ENCODE results near the gene C1orf198.

C1orf198 gene

GRCh38 chr1:230824551-230824918 lies 43.8 kb downstream of the C1orf198 start:
- DNase-seq (ENCODE audit: low read depth in 1 of 2, low spot score in 1 of 2), result no peak
- no peak overlapping the region for H3K27ac ChIP-seq (replicated peaks)

GRCh38 chr1:230823931-230824381 lies 44.4 kb downstream of the C1orf198 start:
- Histone ChIP-seq H3K27me3 (ENCODE audit: insufficient read depth, poor library complexity, severe bottlenecking) (no peaks in the 10 kb centered on the region), H3K27ac (replicated peaks) (no peak overlapping the region), H3K4me3 (replicated peaks; ENCODE audit: insufficient read depth, low read length) (no peak overlapping the region)
- TF ChIP-seq CTCF (IDR thresholded peaks at IDR 0.05; ENCODE audit: insufficient read depth, low read length) (no peak), GABPA (IDR thresholded peaks at IDR 0.05; ENCODE audit: low read depth) (no peak), POLR2AphosphoS5 (IDR thresholded peaks at IDR 0.05; ENCODE audit: low read depth) (no peak), REST (IDR thresholded peaks at IDR 0.05; ENCODE audit: insufficient replicate concordance, low read depth) (no peak), SPI1 (IDR thresholded peaks at IDR 0.05; ENCODE audit: borderline replicate concordance, low read depth) (no peak)
- DNase-seq (ENCODE audit: low read depth in 1 of 2, low spot score in 1 of 2), result no peak

More at GRCh38 chr1:230824551-230824918, 43.8 kb downstream of the C1orf198 start:
- H3K27me3 ChIP-seq (ENCODE audit: insufficient read depth, poor library complexity, severe bottlenecking), result no peaks in the 10 kb centered on the region
- no peak overlapping the region for H3K4me3 ChIP-seq (replicated peaks; ENCODE audit: insufficient read depth, low read length)
- TF ChIP-seq POLR2AphosphoS5 (IDR thresholded peaks at IDR 0.05; ENCODE audit: low read depth), result no peak
- TF ChIP-seq GABPA (IDR thresholded peaks at IDR 0.05; ENCODE audit: low read depth), result no peak
- no peak for TF ChIP-seq CTCF (IDR thresholded peaks at IDR 0.05; ENCODE audit: insufficient read depth, low read length)
- TF ChIP-seq REST (IDR thresholded peaks at IDR 0.05; ENCODE audit: insufficient replicate concordance, low read depth), result no peak
- TF ChIP-seq SPI1 (IDR thresholded peaks at IDR 0.05; ENCODE audit: borderline replicate concordance, low read depth), result no peak

GRCh38 chr1:230823426-230823825 lies 44.9 kb downstream of the C1orf198 start:
- TF ChIP-seq POLR2AphosphoS5 (IDR thresholded peaks at IDR 0.05; ENCODE audit: low read depth), result no peak
- TF ChIP-seq REST (IDR thresholded peaks at IDR 0.05; ENCODE audit: insufficient replicate concordance, low read depth), result no peak
- TF ChIP-seq GABPA (IDR thresholded peaks at IDR 0.05; ENCODE audit: low read depth), result no peak
- TF ChIP-seq CTCF (IDR thresholded peaks at IDR 0.05; ENCODE audit: insufficient read depth, low read length), result no peak
- no peak for TF ChIP-seq SPI1 (IDR thresholded peaks at IDR 0.05; ENCODE audit: borderline replicate concordance, low read depth)
- no peak overlapping the region for H3K27ac ChIP-seq (replicated peaks)
- DNase-seq (ENCODE audit: low read depth in 1 of 2, low spot score in 1 of 2), result no peak
- no peak overlapping the region for H3K4me3 ChIP-seq (replicated peaks; ENCODE audit: insufficient read depth, low read length)
- no peaks in the 10 kb centered on the region for H3K27me3 ChIP-seq (ENCODE audit: insufficient read depth, poor library complexity, severe bottlenecking)

Measured in HL-60 (cell line).